K562 (cell line): ENCODE measurements around the gene CEACAM7. TPM values are rescaled to one million over a fixed set of nuclear protein-coding genes. Genes with fewer than 3 reads are reported as not detected.

Source experiments
- BDP1 ChIP-seq: IDR thresholded peaks from 3 replicates; pipeline ENCODE4 v1.6.1; 2011; ENCODE audit not compliant: insufficient read length, insufficient read depth
- BHLHE40 ChIP-seq: IDR thresholded peaks from 2 replicates; pipeline ENCODE4 v1.6.1; 2011; ENCODE audit warnings: low read length, improper control_type of control experiment
- CCAR2 ChIP-seq: fragments of 200-400 bp; formaldehyde crosslinking; IDR thresholded peaks from 2 replicates; pipeline ENCODE4 v1.6.1; 2017; ENCODE audit warnings: mild to moderate bottlenecking, low read depth, low read length
- ESRRB ChIP-seq: fragments of 250-450 bp; sonication (Bioruptor Pico); IDR thresholded peaks from 2 replicates; pipeline ENCODE4 v1.5.0; 2020; ENCODE audit warnings: mild to moderate bottlenecking, moderate library complexity, borderline replicate concordance
- FOXA3 ChIP-seq, 2 experiments: fragments of 450-650 bp in 1 of 2; sonication (generic) in 1 of 2; formaldehyde crosslinking; IDR thresholded peaks in 1 of 2; conservative IDR thresholded peaks in 1 of 2; 2 replicates each; pipeline versions ENCODE4 v1.4.0 to v1.8.0; 2020 to 2022; ENCODE audit warnings: mild to moderate bottlenecking in 2 of 2, missing genetic modification reagents in 1 of 2
- FUS ChIP-seq: fragments of 200-400 bp; formaldehyde crosslinking; optimal IDR thresholded peaks from 2 replicates; pipeline ENCODE3; 2017; ENCODE audit warnings: low read depth, low read length
- GATAD2B ChIP-seq: fragments of 450-650 bp; IDR thresholded peaks from 2 replicates; pipeline ENCODE4 v1.6.1; 2017; ENCODE audit warnings: mild to moderate bottlenecking, borderline replicate concordance
- IRF9 ChIP-seq: fragments of 450-650 bp; IDR thresholded peaks from 2 replicates; pipeline ENCODE4 v1.6.1; 2016; ENCODE audit warnings: missing biosample characterization, missing genetic modification characterization
- MYNN ChIP-seq, 2 experiments: sonication (generic); formaldehyde crosslinking in 1 of 2; IDR thresholded peaks; 2 replicates each; pipeline versions ENCODE4 v1.5.0 to v1.6.1; 2016 to 2020; ENCODE audit warnings: antibody characterized with exemption in 1 of 2, missing genetic modification reagents in 1 of 2
- NFATC3 ChIP-seq: fragments of 450-650 bp; IDR thresholded peaks from 2 replicates; pipeline ENCODE4 v1.6.1; 2017; ENCODE audit warnings: mild to moderate bottlenecking
- RBM22 ChIP-seq: fragments of 200-400 bp; formaldehyde crosslinking; IDR thresholded peaks from 2 replicates; pipeline ENCODE4 v1.6.1; 2018; ENCODE audit warnings: low read length, low read depth; ENCODE audit not compliant: poor library complexity, severe bottlenecking
- RBM39 ChIP-seq: fragments of 200-400 bp; formaldehyde crosslinking; optimal IDR thresholded peaks from 2 replicates; pipeline ENCODE3; 2018; ENCODE audit warnings: low read depth, low read length
- TGIF2 ChIP-seq: sonication (generic); formaldehyde crosslinking; IDR thresholded peaks from 2 replicates; pipeline ENCODE4 v1.8.1; 2022; ENCODE audit warnings: mild to moderate bottlenecking, missing genetic modification reagents, moderate library complexity
- TRIM24 ChIP-seq, 2 experiments: fragments of 450-650 bp; IDR thresholded peaks; 2 replicates each; pipeline ENCODE4 v1.6.1; 2016
- ZMIZ1 ChIP-seq, 2 experiments: fragments of 150-350 bp in 1 of 2; IDR thresholded peaks; 2 replicates each; pipeline ENCODE4 v1.6.1; 2012 to 2016; ENCODE audit warnings: low read depth in 2 of 2, low read length in 2 of 2, mild to moderate bottlenecking in 1 of 2, moderate library complexity in 1 of 2
- ZNF140 ChIP-seq: fragments of 250-450 bp; sonication (Bioruptor Pico); IDR thresholded peaks from 2 replicates; pipeline ENCODE4 v1.8.0; 2021; ENCODE audit warnings: moderate library complexity, mild to moderate bottlenecking, inconsistent platforms
- ZNF24 ChIP-seq: fragments of 450-650 bp; IDR thresholded peaks from 2 replicates; pipeline ENCODE4 v1.6.1; 2016
- ZNF253 ChIP-seq: fragments of 250-450 bp; sonication (Bioruptor Pico); conservative IDR thresholded peaks from 2 replicates; pipeline ENCODE4 v1.6.1; 2021; ENCODE audit warnings: mild to moderate bottlenecking
- ZNF398 ChIP-seq: fragments of 250-450 bp; sonication (Bioruptor Pico); IDR thresholded peaks from 2 replicates; pipeline ENCODE4 v1.8.0; 2021; ENCODE audit warnings: moderate library complexity, mild to moderate bottlenecking, inconsistent platforms
- ZNF551 ChIP-seq: fragments of 250-450 bp; sonication (Bioruptor Pico); IDR thresholded peaks from 2 replicates; pipeline ENCODE4 v1.5.0; 2021; ENCODE audit warnings: mild to moderate bottlenecking, moderate library complexity
- ZNF780A ChIP-seq: fragments of 250-450 bp; sonication (Bioruptor Pico); IDR thresholded peaks from 2 replicates; pipeline ENCODE4 v1.5.0; 2021; ENCODE audit warnings: mild to moderate bottlenecking
- polyA plus RNA-seq, 8 experiments: library from polyadenylated mRNA; depleted of rRNA in 4 of 8; stranded (reverse) in 5 of 8; unstranded in 3 of 8; fragments of >200 nt; fragmentation: Nextera tagmentation in 2 of 8; fragmentation: Illumina TruSeq in 1 of 8; extraction: Ambion mirVana in 2 of 8; extraction: Trizol in 1 of 8; gene quantifications; 2 replicates each; pipeline versions ENCODE4 v1.2.1 to v1.2.3, GENCODE V29; 2011 to 2014; ENCODE audit warnings: inconsistent platforms in 1 of 8, missing spikeins in 1 of 8
- total RNA-seq, 7 experiments: library from RNA; depleted of rRNA in 6 of 7; stranded (reverse); fragments of >200 nt in 6 of 7; fragmentation: Illumina TruSeq in 2 of 7; extraction: Trizol in 2 of 7; gene quantifications; 2 replicates each; pipeline versions ENCODE4 v1.2.1 to v1.2.3, GENCODE V29; 2011 to 2021; ENCODE audit warnings: low replicate concordance in 1 of 7
- TF ChIP-seq, protein P1 (sequence below): sonication (generic); IDR thresholded peaks from 2 replicates; pipeline ENCODE4 v1.6.1; 2016

CEACAM7 gene
- total and polyA plus RNA-seq, 9 of the 15 experiments (the other 6 are each of a cell fraction or from before 2014, with no cell fraction given): not detected

DNA sequence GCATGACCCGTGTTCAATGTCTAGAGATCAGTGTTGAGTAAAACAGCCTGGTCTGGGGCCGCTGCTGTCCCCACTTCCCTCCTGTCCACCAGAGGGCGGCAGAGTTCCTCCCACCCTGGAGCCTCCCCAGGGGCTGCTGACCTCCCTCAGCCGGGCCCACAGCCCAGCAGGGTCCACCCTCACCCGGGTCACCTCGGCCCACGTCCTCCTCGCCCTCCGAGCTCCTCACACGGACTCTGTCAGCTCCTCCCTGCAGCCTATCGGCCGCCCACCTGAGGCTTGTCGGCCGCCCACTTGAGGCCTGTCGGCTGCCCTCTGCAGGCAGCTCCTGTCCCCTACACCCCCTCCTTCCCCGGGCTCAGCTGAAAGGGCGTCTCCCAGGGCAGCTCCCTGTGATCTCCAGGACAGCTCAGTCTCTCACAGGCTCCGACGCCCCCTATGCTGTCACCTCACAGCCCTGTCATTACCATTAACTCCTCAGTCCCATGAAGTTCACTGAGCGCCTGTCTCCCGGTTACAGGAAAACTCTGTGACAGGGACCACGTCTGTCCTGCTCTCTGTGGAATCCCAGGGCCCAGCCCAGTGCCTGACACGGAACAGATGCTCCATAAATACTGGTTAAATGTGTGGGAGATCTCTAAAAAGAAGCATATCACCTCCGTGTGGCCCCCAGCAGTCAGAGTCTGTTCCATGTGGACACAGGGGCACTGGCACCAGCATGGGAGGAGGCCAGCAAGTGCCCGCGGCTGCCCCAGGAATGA lies 18.9 kb upstream of the CEACAM7 start (continued):
- TF ChIP-seq ZMIZ1 (IDR thresholded peaks at IDR 0.05; ENCODE audit: low read depth in 2 of 2, low read length in 2 of 2) (no peak), ZNF398 (CRISPR knock-in tag) (no peak), CCAR2 (no peak), ZNF140 (CRISPR knock-in tag) (no peak), ZNF551 (no peak), ZNF253 (CRISPR knock-in tag) (no peak), IRF9 (tag) (no peak), RBM39 (no peak), ZNF780A (CRISPR knock-in tag) (no peak), NFATC3 (no peak), BDP1 (no peak), GATAD2B (no peak), MYNN (IDR thresholded peaks at IDR 0.05) (no peak), MYNN (CRISPR knock-in tag; IDR thresholded peaks at IDR 0.05) (no peak), BHLHE40 (0 out of 2 replicates have a peak, but pooled peaks have one; percentile 13), RBM22 (no peak), FOXA3 (CRISPR knock-in tag; conservative IDR thresholded peaks at IDR 0.05 in 1 of 2, IDR thresholded peaks at IDR 0.05 in 1 of 2) (no peak), TRIM24 (IDR thresholded peaks at IDR 0.05) (no peak), ZNF24 (no peak), ESRRB (CRISPR knock-in tag) (no peak), TGIF2 (CRISPR knock-in tag) (no peak), FUS (no peak)
- TF ChIP-seq, protein P1, sequence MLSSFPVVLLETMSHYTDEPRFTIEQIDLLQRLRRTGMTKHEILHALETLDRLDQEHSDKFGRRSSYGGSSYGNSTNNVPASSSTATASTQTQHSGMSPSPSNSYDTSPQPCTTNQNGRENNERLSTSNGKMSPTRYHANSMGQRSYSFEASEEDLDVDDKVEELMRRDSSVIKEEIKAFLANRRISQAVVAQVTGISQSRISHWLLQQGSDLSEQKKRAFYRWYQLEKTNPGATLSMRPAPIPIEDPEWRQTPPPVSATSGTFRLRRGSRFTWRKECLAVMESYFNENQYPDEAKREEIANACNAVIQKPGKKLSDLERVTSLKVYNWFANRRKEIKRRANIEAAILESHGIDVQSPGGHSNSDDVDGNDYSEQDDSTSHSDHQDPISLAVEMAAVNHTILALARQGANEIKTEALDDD: no peak
